Measurements from ENCODE around the gene SLC22A23.

GRCh38 chr6:3325210-3325609 is 131.6 kb downstream of the SLC22A23 start:
- no peak for TF ChIP-seq EZH2 (IDR thresholded peaks at IDR 0.05; ENCODE audit: borderline replicate concordance, low read length)
- peak in 1 of 2 donors; percentile 13 for TF ChIP-seq CTCF (conservative IDR thresholded peaks at IDR 0.05 in 1 of 2, IDR thresholded peaks at IDR 0.05 in 1 of 2; ENCODE audit: extremely low read depth in 1 of 2, insufficient read depth in 1 of 2, low read depth in 1 of 2, low read length in 2 of 2)

Data from mammary epithelial cell (primary cell).